ENCODE data around the gene SMARCC1.

SMARCC1 gene

GRCh38 chr3:47661121-47661752, 120.5 kb downstream of the SMARCC1 start:
- H3F3A ChIP-seq (ENCODE audit: insufficient read depth, low read length) = no peaks in the 10 kb centered on the region
- no peak overlapping the region for H3K4me2 ChIP-seq (ENCODE audit: low read depth, low read length)
- no peaks in the 10 kb centered on the region for H3K27me3 ChIP-seq (replicated peaks; ENCODE audit: insufficient read depth, low read length)
- H3K4me3 ChIP-seq (ENCODE audit: low read length) = no peak overlapping the region
- no peaks in the 10 kb centered on the region for H4K20me1 ChIP-seq (ENCODE audit: insufficient read depth, low read length)
- no peak overlapping the region for H3K27ac ChIP-seq (ENCODE audit: low read length)
- H3K9me3 ChIP-seq (replicated peaks; ENCODE audit: insufficient read depth, low read length) = no peaks in the 10 kb centered on the region
- H3K36me3 ChIP-seq (replicated peaks; ENCODE audit: insufficient read depth, low read length) = no peaks in the 10 kb centered on the region; the same call in 1 of the 2 replicates
- H2AFZ ChIP-seq (ENCODE audit: low read length) = no peak overlapping the region
- H3K9ac ChIP-seq (ENCODE audit: low read length) = no peak overlapping the region
- DNase-seq = no peak
- H3K79me2 ChIP-seq (ENCODE audit: low read length) = peaks cover 15% of the 10 kb centered on the region
- TF ChIP-seq EZH2phosphoT487 (IDR thresholded peaks at IDR 0.05; ENCODE audit: low read length) = no peak
- TF ChIP-seq EZH2 (optimal IDR thresholded peaks at IDR 0.05; ENCODE audit: low read depth, low read length) = no peak
- TF ChIP-seq CTCF (IDR thresholded peaks at IDR 0.05; ENCODE audit: low read length) = no peak
- no peaks in the 10 kb centered on the region for H3K4me1 ChIP-seq (ENCODE audit: low read length)
- no peaks in the 10 kb centered on the region for H3K9me2 ChIP-seq (replicated peaks; ENCODE audit: insufficient read depth, low read length)

- no peaks in the 10 kb centered on the region for H3K27me3 ChIP-seq (replicated peaks; ENCODE audit: insufficient read depth, low read length)
- H2AFZ ChIP-seq (ENCODE audit: low read length) = no peak overlapping the region
- no peaks in the 10 kb centered on the region for H4K20me1 ChIP-seq (ENCODE audit: insufficient read depth, low read length)
- no peak overlapping the region for H3K9ac ChIP-seq (ENCODE audit: low read length)
- H3K27ac ChIP-seq (ENCODE audit: low read length) = no peak overlapping the region
- H3K4me3 ChIP-seq (ENCODE audit: low read length) = no peak overlapping the region
- no peak for DNase-seq
- no peak overlapping the region for H3K4me2 ChIP-seq (ENCODE audit: low read depth, low read length)
- peaks cover 33% of the 10 kb centered on the region for H3K79me2 ChIP-seq (ENCODE audit: low read length)
- no peaks in the 10 kb centered on the region; the same call in 1 of the 2 replicates for H3K36me3 ChIP-seq (replicated peaks; ENCODE audit: insufficient read depth, low read length)
- H3K9me3 ChIP-seq (replicated peaks; ENCODE audit: insufficient read depth, low read length) = no peaks in the 10 kb centered on the region
- H3K4me1 ChIP-seq (ENCODE audit: low read length) = no peaks in the 10 kb centered on the region
- no peaks in the 10 kb centered on the region for H3F3A ChIP-seq (ENCODE audit: insufficient read depth, low read length)
- no peaks in the 10 kb centered on the region for H3K9me2 ChIP-seq (replicated peaks; ENCODE audit: insufficient read depth, low read length)
- no peak for TF ChIP-seq CTCF (IDR thresholded peaks at IDR 0.05; ENCODE audit: low read length)
- TF ChIP-seq EZH2phosphoT487 (IDR thresholded peaks at IDR 0.05; ENCODE audit: low read length) = no peak
- TF ChIP-seq EZH2 (optimal IDR thresholded peaks at IDR 0.05; ENCODE audit: low read depth, low read length) = no peak
These were observed 123.2 kb downstream of the SMARCC1 start for GRCh38 chr3:47658444-47658843.

- Histone ChIP-seq H3K36me3 (replicated peaks; ENCODE audit: insufficient read depth, low read length) (no peaks in the 10 kb centered on the region), H2AFZ (ENCODE audit: low read length) (no peak overlapping the region), H3K9ac (ENCODE audit: low read length) (no peak overlapping the region), H4K20me1 (ENCODE audit: insufficient read depth, low read length) (no peaks in the 10 kb centered on the region), H3K9me3 (replicated peaks; ENCODE audit: insufficient read depth, low read length) (no peaks in the 10 kb centered on the region), H3K27ac (ENCODE audit: low read length) (no peak overlapping the region), H3K4me2 (ENCODE audit: low read depth, low read length) (no peak overlapping the region), H3K9me2 (replicated peaks; ENCODE audit: insufficient read depth, low read length) (no peaks in the 10 kb centered on the region), H3F3A (ENCODE audit: insufficient read depth, low read length) (no peaks in the 10 kb centered on the region), H3K27me3 (replicated peaks; ENCODE audit: insufficient read depth, low read length) (no peaks in the 10 kb centered on the region), H3K4me1 (ENCODE audit: low read length) (no peaks in the 10 kb centered on the region), H3K4me3 (ENCODE audit: low read length) (no peak overlapping the region), H3K79me2 (ENCODE audit: low read length) (peaks cover 31% of the 10 kb centered on the region)
- no peak for TF ChIP-seq EZH2 (optimal IDR thresholded peaks at IDR 0.05; ENCODE audit: low read depth, low read length)
- no peak for TF ChIP-seq CTCF (IDR thresholded peaks at IDR 0.05; ENCODE audit: low read length)
- TF ChIP-seq EZH2phosphoT487 (IDR thresholded peaks at IDR 0.05; ENCODE audit: low read length) = no peak
- DNase-seq = no peak
These were observed 129.6 kb downstream of the SMARCC1 start for GRCh38 chr3:47652142-47652541.
